Esophagus muscularis mucosa (tissue), 3 donors: ENCODE data around the gene MAML3.

Source experiments
- POLR2AphosphoS5 ChIP-seq, 2 donors: sonication (generic); formaldehyde crosslinking; IDR thresholded peaks; one replicate each; pipeline ENCODE4 v1.6.1; 2017; ENCODE audit warnings: antibody characterized with exemption in 2 of 2
- TF ChIP-seq, protein P1 (sequence below), 3 experiments: fragments of 200-600 bp in 2 of 3; fragments of 450-650 bp in 1 of 3; sonication (generic) in 2 of 3; IDR thresholded peaks; one replicate each; pipeline ENCODE4 v1.5.1; 2017 to 2019; ENCODE audit warnings: antibody characterized with exemption in 3 of 3, mild to moderate bottlenecking in 2 of 3, moderate library complexity in 1 of 3

DNA sequence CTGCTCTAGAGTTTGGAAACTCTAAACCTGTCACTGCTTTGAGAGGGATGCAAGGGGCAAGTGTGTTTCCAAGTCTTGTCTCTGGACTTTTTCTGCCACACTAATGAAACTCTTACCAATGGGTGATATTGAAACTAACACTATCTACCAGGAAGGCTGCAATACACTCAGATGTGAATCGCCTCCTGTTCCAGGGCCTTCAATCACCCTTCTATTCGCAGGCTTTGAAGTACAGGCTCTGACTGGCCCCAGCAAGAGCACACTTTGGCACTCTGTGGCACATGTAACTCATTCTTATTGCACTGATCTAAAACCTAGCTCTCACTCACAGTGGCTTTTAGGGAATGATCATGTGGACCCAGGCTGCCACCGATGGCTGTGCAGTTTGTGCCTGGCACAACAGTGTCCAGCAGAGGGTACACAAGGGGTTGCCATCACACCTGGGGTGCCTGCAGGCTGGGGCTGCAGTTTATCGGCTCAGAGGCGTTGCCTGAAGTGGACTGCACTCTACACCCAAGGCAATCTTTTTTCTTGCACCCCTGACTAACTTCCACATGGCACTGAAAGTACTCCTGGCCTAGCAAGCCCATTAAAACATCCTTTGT lies 277.5 kb downstream of the MAML3 start:
- no peak for TF ChIP-seq POLR2AphosphoS5 (IDR thresholded peaks at IDR 0.05)
- TF ChIP-seq, protein P1, sequence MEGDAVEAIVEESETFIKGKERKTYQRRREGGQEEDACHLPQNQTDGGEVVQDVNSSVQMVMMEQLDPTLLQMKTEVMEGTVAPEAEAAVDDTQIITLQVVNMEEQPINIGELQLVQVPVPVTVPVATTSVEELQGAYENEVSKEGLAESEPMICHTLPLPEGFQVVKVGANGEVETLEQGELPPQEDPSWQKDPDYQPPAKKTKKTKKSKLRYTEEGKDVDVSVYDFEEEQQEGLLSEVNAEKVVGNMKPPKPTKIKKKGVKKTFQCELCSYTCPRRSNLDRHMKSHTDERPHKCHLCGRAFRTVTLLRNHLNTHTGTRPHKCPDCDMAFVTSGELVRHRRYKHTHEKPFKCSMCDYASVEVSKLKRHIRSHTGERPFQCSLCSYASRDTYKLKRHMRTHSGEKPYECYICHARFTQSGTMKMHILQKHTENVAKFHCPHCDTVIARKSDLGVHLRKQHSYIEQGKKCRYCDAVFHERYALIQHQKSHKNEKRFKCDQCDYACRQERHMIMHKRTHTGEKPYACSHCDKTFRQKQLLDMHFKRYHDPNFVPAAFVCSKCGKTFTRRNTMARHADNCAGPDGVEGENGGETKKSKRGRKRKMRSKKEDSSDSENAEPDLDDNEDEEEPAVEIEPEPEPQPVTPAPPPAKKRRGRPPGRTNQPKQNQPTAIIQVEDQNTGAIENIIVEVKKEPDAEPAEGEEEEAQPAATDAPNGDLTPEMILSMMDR (IDR thresholded peaks at IDR 0.05) = peak in 1 of 3 experiments; percentile 6
